ENCODE data around the gene CHRNB2. TPM values are rescaled to one million over a fixed set of nuclear protein-coding genes. Genes with fewer than 3 reads are reported as not detected.

CHRNB2 gene
- total and polyA plus RNA-seq, 2 of the 8 experiments (the other 6 are each of a cell fraction or from before 2014, with no cell fraction given) = 3.1 to 4.1 TPM

- TF ChIP-seq RBBP5 (IDR thresholded peaks at IDR 0.05; ENCODE audit: borderline replicate concordance, low read depth, low read length) (no peak), TAF1 (IDR thresholded peaks at IDR 0.05; ENCODE audit: low read depth, low read length) (peak; percentile 51; the same call in 1 of the 2 replicates), ZNF274 (IDR thresholded peaks at IDR 0.05; ENCODE audit: borderline replicate concordance, extremely low read depth, low read length) (no peak), MAFK (IDR thresholded peaks at IDR 0.05; ENCODE audit: low read depth, low read length) (no peak), EGR1 (IDR thresholded peaks at IDR 0.05; ENCODE audit: borderline replicate concordance, low read depth, low read length) (0 out of 2 replicates have a peak, but pooled peaks have one; percentile 15), SP1 (IDR thresholded peaks at IDR 0.05; ENCODE audit: low read depth, low read length) (peak; percentile 22; the same call in 1 of the 2 replicates), FOSL1 (IDR thresholded peaks at IDR 0.05; ENCODE audit: insufficient read depth, low read depth, low read length) (no peak), SRF (IDR thresholded peaks at IDR 0.05; ENCODE audit: low read depth, low read length) (no peak), TBP (IDR thresholded peaks at IDR 0.05; ENCODE audit: low read depth, low read length) (peak; percentile 16), EZH2 (IDR thresholded peaks at IDR 0.05; ENCODE audit: low read depth, low read length, severe bottlenecking) (no peak), SIN3A (conservative IDR thresholded peaks at IDR 0.05 in 1 of 2, IDR thresholded peaks at IDR 0.05 in 1 of 2; ENCODE audit: low read depth in 1 of 2, low read length in 2 of 2) (peak; percentile 80 to 98; a peak in 3 of 4 replicates)
- TF ChIP-seq, protein P1, sequence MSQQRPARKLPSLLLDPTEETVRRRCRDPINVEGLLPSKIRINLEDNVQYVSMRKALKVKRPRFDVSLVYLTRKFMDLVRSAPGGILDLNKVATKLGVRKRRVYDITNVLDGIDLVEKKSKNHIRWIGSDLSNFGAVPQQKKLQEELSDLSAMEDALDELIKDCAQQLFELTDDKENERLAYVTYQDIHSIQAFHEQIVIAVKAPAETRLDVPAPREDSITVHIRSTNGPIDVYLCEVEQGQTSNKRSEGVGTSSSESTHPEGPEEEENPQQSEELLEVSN (IDR thresholded peaks at IDR 0.05) = peak; percentile 56
These were observed at the start of gene CHRNB2 (continued) for GRCh38 chr1:154567386-154568156.

All from H1 (cell line).